Liver (tissue), 9 donors: ENCODE results near the gene PPA2. TPM values are rescaled to one million over a fixed set of nuclear protein-coding genes. Genes with fewer than 3 reads are reported as not detected.

Source experiments
- DNase-seq: peaks from one replicate; pipeline ENCODE4 v3.0.0-alpha.2; 2017; ENCODE audit warnings: low spot score
- H3K27ac ChIP-seq, 2 donors: one replicate each; pipeline ENCODE4 v1.7.0; 2013; ENCODE audit warnings: inconsistent platforms in 2 of 2, low read length in 2 of 2, control low read depth in 1 of 2, low read depth in 1 of 2, mild to moderate bottlenecking in 1 of 2
- H3K27me3 ChIP-seq, 4 donors: one replicate each; pipeline versions ENCODE4 v1.6.1 to v1.7.0; 2013; ENCODE audit warnings: low read length in 3 of 4, inconsistent platforms in 1 of 4, mild to moderate bottlenecking in 1 of 4, moderate library complexity in 1 of 4; ENCODE audit not compliant: control insufficient read depth in 4 of 4, insufficient read depth in 4 of 4
- H3K36me3 ChIP-seq, 4 donors: one replicate each; pipeline versions ENCODE4 v1.6.1 to v1.7.0; 2013; ENCODE audit warnings: low read length in 3 of 4, mild to moderate bottlenecking in 3 of 4, low read depth in 1 of 4, moderate library complexity in 1 of 4; ENCODE audit not compliant: control insufficient read depth in 4 of 4, insufficient read depth in 3 of 4
- H3K4me1 ChIP-seq, 4 donors: one replicate each; pipeline versions ENCODE4 v1.6.1 to v1.7.0; 2013; ENCODE audit warnings: low read length in 3 of 4, mild to moderate bottlenecking in 3 of 4, moderate library complexity in 1 of 4; ENCODE audit not compliant: control insufficient read depth in 4 of 4, insufficient read depth in 4 of 4
- H3K4me3 ChIP-seq, 3 donors: one replicate each; pipeline versions ENCODE4 v1.6.1 to v1.7.0; 2013; ENCODE audit warnings: low read length in 3 of 3, control low read depth in 1 of 3, low read depth in 1 of 3, mild to moderate bottlenecking in 1 of 3
- H3K9ac ChIP-seq, 2 donors: one replicate each; pipeline ENCODE4 v1.7.0; 2013; ENCODE audit warnings: low read length in 2 of 2, mild to moderate bottlenecking in 2 of 2, moderate library complexity in 2 of 2, control low read depth in 1 of 2, low read depth in 1 of 2
- H3K9me3 ChIP-seq, 4 donors: one replicate each; pipeline versions ENCODE4 v1.6.1 to v1.7.0; 2013; ENCODE audit warnings: low read length in 3 of 4; ENCODE audit not compliant: control insufficient read depth in 4 of 4
- ATF3 ChIP-seq: IDR thresholded peaks from 2 replicates; pipeline ENCODE4 v1.6.1; 2016; ENCODE audit warnings: antibody characterized with exemption
- EGR1 ChIP-seq, 2 donors: IDR thresholded peaks; 2 replicates each; pipeline ENCODE4 v1.6.1; 2016 to 2018; ENCODE audit warnings: antibody characterized with exemption in 2 of 2, low read depth in 2 of 2
- FOXA1 ChIP-seq: IDR thresholded peaks from 2 replicates; pipeline ENCODE4 v1.6.1; 2016; ENCODE audit warnings: antibody characterized with exemption
- FOXA2 ChIP-seq: IDR thresholded peaks from 2 replicates; pipeline ENCODE4 v1.6.1; 2016; ENCODE audit warnings: antibody characterized with exemption
- GABPA ChIP-seq, 2 donors: IDR thresholded peaks in 1 of 2; conservative IDR thresholded peaks in 1 of 2; 2 replicates each; pipeline ENCODE4 v1.6.1; 2016; ENCODE audit warnings: antibody characterized with exemption in 2 of 2, mild to moderate bottlenecking in 1 of 2, moderate library complexity in 1 of 2
- HNF4A ChIP-seq, 2 donors: conservative IDR thresholded peaks; 2 replicates each; pipeline ENCODE4 v1.6.1; 2016; ENCODE audit warnings: antibody characterized with exemption in 2 of 2, mild to moderate bottlenecking in 2 of 2
- HNF4G ChIP-seq: IDR thresholded peaks from 2 replicates; pipeline ENCODE4 v1.6.1; 2016; ENCODE audit warnings: antibody characterized with exemption
- NR2F2 ChIP-seq: IDR thresholded peaks from 2 replicates; pipeline ENCODE4 v1.6.1; 2016; ENCODE audit warnings: antibody characterized with exemption
- RAD21 ChIP-seq, 2 donors: IDR thresholded peaks; 2 replicates each; pipeline ENCODE4 v1.6.1; 2016; ENCODE audit warnings: antibody characterized with exemption in 2 of 2, mild to moderate bottlenecking in 2 of 2
- REST ChIP-seq: IDR thresholded peaks from 2 replicates; pipeline ENCODE4 v1.6.1; 2016; ENCODE audit warnings: antibody characterized with exemption, mild to moderate bottlenecking
- RXRA ChIP-seq, 2 donors: IDR thresholded peaks; 2 replicates each; pipeline ENCODE4 v1.6.1; 2017 to 2018; ENCODE audit warnings: antibody characterized with exemption in 2 of 2, mild to moderate bottlenecking in 1 of 2
- SP1 ChIP-seq: IDR thresholded peaks from 2 replicates; pipeline ENCODE4 v1.6.1; 2018; ENCODE audit warnings: antibody characterized with exemption, mild to moderate bottlenecking
- TAF1 ChIP-seq: conservative IDR thresholded peaks from 2 replicates; pipeline ENCODE4 v1.6.1; 2016; ENCODE audit warnings: antibody characterized with exemption, mild to moderate bottlenecking
- YY1 ChIP-seq: IDR thresholded peaks from 2 replicates; pipeline ENCODE4 v1.6.1; 2016; ENCODE audit warnings: antibody characterized with exemption, mild to moderate bottlenecking
- WGBS: extraction: QIAGEN DNeasy Blood & Tissue Kit; methylation state at CpG from one replicate; pipeline ENCODE4 v1.1.7; 2013; 5-methylcytosine and 5-hydroxymethylcytosine counted together
- polyA plus RNA-seq, 2 donors: library from polyadenylated mRNA; stranded (reverse) in 1 of 2; unstranded in 1 of 2; fragments of 200-250 nt in 1 of 2; fragments of >200 nt in 1 of 2; fragmentation: Nextera tagmentation in 1 of 2; extraction: Ambion mirVana in 1 of 2; gene quantifications; one replicate each; pipeline versions ENCODE4 v1.2.1 to v1.2.3, GENCODE V29; 2013 to 2015
- total RNA-seq, 2 donors: library from RNA; depleted of rRNA; stranded (reverse); fragments of >200 nt; gene quantifications; one replicate each; pipeline ENCODE4 v1.2.3, GENCODE V29; 2014
- TF ChIP-seq, protein P1 (sequence below): IDR thresholded peaks from 2 replicates; pipeline ENCODE4 v1.6.1; 2016; ENCODE audit warnings: antibody characterized with exemption
- TF ChIP-seq, protein P2 (sequence below): IDR thresholded peaks from 2 replicates; pipeline ENCODE4 v1.6.1; 2016; ENCODE audit warnings: antibody characterized with exemption
- TF ChIP-seq, protein P3 (sequence below): fragments of 150-350 bp; IDR thresholded peaks from 2 replicates; pipeline ENCODE4 v1.5.1; 2017; ENCODE audit warnings: improper control_type of control experiment, low read depth, low read length; ENCODE audit not compliant: missing input control
- donor health status: healthy.
- donor health status: healthy.
- donor health status: healthy.
- donor health status: healthy.
- donor health status: healthy.

The PPA2 gene
- total and polyA plus RNA-seq, 4 donors = 48.3 to 102 (median 70.8) TPM

- TF ChIP-seq TAF1 (no peak), NR2F2 (no peak), GABPA (IDR thresholded peaks at IDR 0.05 in 1 of 2, conservative IDR thresholded peaks at IDR 0.05 in 1 of 2) (no peak), FOXA2 (no peak)
- TF ChIP-seq, protein P1, sequence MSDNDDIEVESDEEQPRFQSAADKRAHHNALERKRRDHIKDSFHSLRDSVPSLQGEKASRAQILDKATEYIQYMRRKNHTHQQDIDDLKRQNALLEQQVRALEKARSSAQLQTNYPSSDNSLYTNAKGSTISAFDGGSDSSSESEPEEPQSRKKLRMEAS = no peak
Observed at GRCh38 chr4:105374071-105374470, 99.8 kb downstream of the PPA2 start (continued).

GRCh38 chr4:105373324-105373723 is 100.5 kb downstream of the PPA2 start:
- H3K9me3 ChIP-seq = no peaks in the 10 kb centered on the region
- TF ChIP-seq TAF1 (no peak), YY1 (no peak), REST (no peak), HNF4G (no peak), ATF3 (no peak), NR2F2 (no peak), FOXA2 (no peak), HNF4A (conservative IDR thresholded peaks at IDR 0.05) (no peak), RAD21 (IDR thresholded peaks at IDR 0.05) (no peak), EGR1 (IDR thresholded peaks at IDR 0.05; ENCODE audit: low read depth in 2 of 2) (no peak), FOXA1 (no peak), RXRA (IDR thresholded peaks at IDR 0.05) (no peak), SP1 (no peak)
- TF ChIP-seq, protein P1 = no peak
- TF ChIP-seq, protein P2, sequence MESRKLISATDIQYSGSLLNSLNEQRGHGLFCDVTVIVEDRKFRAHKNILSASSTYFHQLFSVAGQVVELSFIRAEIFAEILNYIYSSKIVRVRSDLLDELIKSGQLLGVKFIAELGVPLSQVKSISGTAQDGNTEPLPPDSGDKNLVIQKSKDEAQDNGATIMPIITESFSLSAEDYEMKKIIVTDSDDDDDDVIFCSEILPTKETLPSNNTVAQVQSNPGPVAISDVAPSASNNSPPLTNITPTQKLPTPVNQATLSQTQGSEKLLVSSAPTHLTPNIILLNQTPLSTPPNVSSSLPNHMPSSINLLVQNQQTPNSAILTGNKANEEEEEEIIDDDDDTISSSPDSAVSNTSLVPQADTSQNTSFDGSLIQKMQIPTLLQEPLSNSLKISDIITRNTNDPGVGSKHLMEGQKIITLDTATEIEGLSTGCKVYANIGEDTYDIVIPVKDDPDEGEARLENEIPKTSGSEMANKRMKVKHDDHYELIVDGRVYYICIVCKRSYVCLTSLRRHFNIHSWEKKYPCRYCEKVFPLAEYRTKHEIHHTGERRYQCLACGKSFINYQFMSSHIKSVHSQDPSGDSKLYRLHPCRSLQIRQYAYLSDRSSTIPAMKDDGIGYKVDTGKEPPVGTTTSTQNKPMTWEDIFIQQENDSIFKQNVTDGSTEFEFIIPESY = no peak
- TF ChIP-seq, protein P3, sequence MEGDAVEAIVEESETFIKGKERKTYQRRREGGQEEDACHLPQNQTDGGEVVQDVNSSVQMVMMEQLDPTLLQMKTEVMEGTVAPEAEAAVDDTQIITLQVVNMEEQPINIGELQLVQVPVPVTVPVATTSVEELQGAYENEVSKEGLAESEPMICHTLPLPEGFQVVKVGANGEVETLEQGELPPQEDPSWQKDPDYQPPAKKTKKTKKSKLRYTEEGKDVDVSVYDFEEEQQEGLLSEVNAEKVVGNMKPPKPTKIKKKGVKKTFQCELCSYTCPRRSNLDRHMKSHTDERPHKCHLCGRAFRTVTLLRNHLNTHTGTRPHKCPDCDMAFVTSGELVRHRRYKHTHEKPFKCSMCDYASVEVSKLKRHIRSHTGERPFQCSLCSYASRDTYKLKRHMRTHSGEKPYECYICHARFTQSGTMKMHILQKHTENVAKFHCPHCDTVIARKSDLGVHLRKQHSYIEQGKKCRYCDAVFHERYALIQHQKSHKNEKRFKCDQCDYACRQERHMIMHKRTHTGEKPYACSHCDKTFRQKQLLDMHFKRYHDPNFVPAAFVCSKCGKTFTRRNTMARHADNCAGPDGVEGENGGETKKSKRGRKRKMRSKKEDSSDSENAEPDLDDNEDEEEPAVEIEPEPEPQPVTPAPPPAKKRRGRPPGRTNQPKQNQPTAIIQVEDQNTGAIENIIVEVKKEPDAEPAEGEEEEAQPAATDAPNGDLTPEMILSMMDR = no peak
- WGBS = 94% methylated on average over 3 of the region's 3 CpGs
- H3K27ac ChIP-seq = no peak overlapping the region
- no peak overlapping the region for H3K9ac ChIP-seq
- H3K36me3 ChIP-seq = peaks cover 0 to 9% (median 4%) of the 10 kb centered on the region in 4 donors
- no peaks in the 10 kb centered on the region for H3K27me3 ChIP-seq
- peaks cover 0 to 6% (median 2%) of the 10 kb centered on the region in 4 donors for H3K4me1 ChIP-seq
- H3K4me3 ChIP-seq = no peak overlapping the region
- no peak for DNase-seq
